Neural crest cell (in vitro differentiated cells): ENCODE measurements around the gene CLEC4D. TPM values are rescaled to one million over a fixed set of nuclear protein-coding genes. Genes with fewer than 3 reads are reported as not detected.
"Not testable (repeated sequence)": the region's sequence is repeated elsewhere in the genome, so short reads cannot be mapped to it uniquely, and the experiment has no call there.

ENCODE experiments used
- DNase-seq: peaks from one replicate; pipeline ENCODE4 v3.0.0; 2021; ENCODE audit warnings: low read depth, mixed read lengths, low spot score
- H3K27ac Mint-ChIP-seq: one replicate; pipeline ENCODE4 v1.8.0; 2021; ENCODE audit warnings: mild to moderate bottlenecking, mixed read lengths; ENCODE audit not compliant: unreplicated experiment
- H3K27me3 Mint-ChIP-seq: 2 replicates; pipeline ENCODE4 v1.8.0; 2021; ENCODE audit warnings: low read depth, mild to moderate bottlenecking, mixed read lengths
- H3K36me3 Mint-ChIP-seq: 2 replicates; pipeline ENCODE4 v1.8.0; 2021; ENCODE audit warnings: low read depth, mild to moderate bottlenecking, mixed read lengths
- H3K4me1 Mint-ChIP-seq: 2 replicates; pipeline ENCODE4 v1.8.0; 2021; ENCODE audit warnings: mixed read lengths
- H3K4me3 Mint-ChIP-seq: one replicate; pipeline ENCODE4 v1.8.0; 2021; ENCODE audit warnings: mild to moderate bottlenecking, mixed read lengths
- H3K9me3 Mint-ChIP-seq: 2 replicates; pipeline ENCODE4 v1.8.0; 2021; ENCODE audit warnings: mixed read lengths
- CTCF ChIP-seq: fragments of 200-600 bp; sonication (generic); conservative IDR thresholded peaks from 2 replicates; pipeline ENCODE4 v1.5.0; 2021; ENCODE audit warnings: antibody characterized with exemption, mild to moderate bottlenecking
- total RNA-seq: library from RNA; stranded (reverse); gene quantifications from 2 replicates; pipeline ENCODE4 v1.2.1, GENCODE V29; 2021

The CLEC4D gene
- total RNA-seq, 1 donor from 2014 or later = not detected

- H3K27ac Mint-ChIP-seq = no peak overlapping the region
- H3K36me3 Mint-ChIP-seq = peaks cover 3% of the 10 kb centered on the region
- peaks cover 17% of the 10 kb centered on the region for H3K4me1 Mint-ChIP-seq
- H3K27me3 Mint-ChIP-seq = no peaks in the 10 kb centered on the region
- no peak for TF ChIP-seq CTCF
- no peak overlapping the region for H3K4me3 Mint-ChIP-seq
- DNase-seq = no peak
- H3K9me3 Mint-ChIP-seq = peaks cover 3% of the 10 kb centered on the region
Measured at GRCh38 chr12:8482571-8483061, 30.7 kb upstream of the CLEC4D start.

- Mint-ChIP-seq H3K4me1 (peaks cover 17% of the 10 kb centered on the region), H3K4me3 (no peak overlapping the region), H3K27ac (no peak overlapping the region)
Measured at GRCh38 chr12:8483079-8483478, 30.2 kb upstream of the CLEC4D start.

GRCh38 chr12:8491646-8492530, 21.4 kb upstream of the CLEC4D start:
- Mint-ChIP-seq H3K36me3 (no peaks in the 10 kb centered on the region), H3K4me3 (no peak overlapping the region), H3K4me1 (peaks cover 9% of the 10 kb centered on the region), H3K27ac (no peak overlapping the region), H3K27me3 (peaks cover 4% of the 10 kb centered on the region), H3K9me3 (peaks cover 6% of the 10 kb centered on the region)
- TF ChIP-seq CTCF = no peak
- DNase-seq = no peak

More at GRCh38 chr12:8483079-8483478, 30.2 kb upstream of the CLEC4D start:
- Mint-ChIP-seq H3K9me3 (peaks cover 3% of the 10 kb centered on the region), H3K36me3 (peaks cover 3% of the 10 kb centered on the region), H3K27me3 (no peaks in the 10 kb centered on the region)
- no peak for DNase-seq
- no peak for TF ChIP-seq CTCF

GRCh38 chr12:8493084-8493483, 20.2 kb upstream of the CLEC4D start:
- no peak overlapping the region for H3K4me3 Mint-ChIP-seq
- DNase-seq = no peak
- H3K9me3 Mint-ChIP-seq = peaks cover 3% of the 10 kb centered on the region
- peaks cover 4% of the 10 kb centered on the region for H3K27me3 Mint-ChIP-seq
- H3K36me3 Mint-ChIP-seq = no peaks in the 10 kb centered on the region
- H3K27ac Mint-ChIP-seq = no peak overlapping the region
- no peak for TF ChIP-seq CTCF
- H3K4me1 Mint-ChIP-seq = peaks cover 9% of the 10 kb centered on the region

GRCh38 chr12:8495671-8496070, 17.6 kb upstream of the CLEC4D start:
- H3K36me3 Mint-ChIP-seq, H3K4me3 Mint-ChIP-seq, H3K27me3 Mint-ChIP-seq, H3K27ac Mint-ChIP-seq, DNase-seq, H3K9me3 Mint-ChIP-seq, H3K4me1 Mint-ChIP-seq: not testable (repeated sequence)

GRCh38 chr12:8496074-8496473, 17.2 kb upstream of the CLEC4D start:
- not testable (repeated sequence) for H3K9me3 Mint-ChIP-seq

More at GRCh38 chr12:8496074-8496473, 17.2 kb upstream of the CLEC4D start:
- H3K27me3 Mint-ChIP-seq, H3K27ac Mint-ChIP-seq, H3K4me3 Mint-ChIP-seq, H3K4me1 Mint-ChIP-seq, DNase-seq, H3K36me3 Mint-ChIP-seq: not testable (repeated sequence)
